GM12892 (cell line): ENCODE measurements around the gene ASIC4.

Experiments
- POLR2A ChIP-seq: IDR thresholded peaks from 2 replicates; pipeline ENCODE4 v1.6.1; 2011; ENCODE audit warnings: low read depth, low read length, control low read depth
- POLR2AphosphoS5 ChIP-seq: IDR thresholded peaks from 2 replicates; pipeline ENCODE4 v1.6.1; 2011; ENCODE audit warnings: low read depth, low read length, control low read depth

DNA sequence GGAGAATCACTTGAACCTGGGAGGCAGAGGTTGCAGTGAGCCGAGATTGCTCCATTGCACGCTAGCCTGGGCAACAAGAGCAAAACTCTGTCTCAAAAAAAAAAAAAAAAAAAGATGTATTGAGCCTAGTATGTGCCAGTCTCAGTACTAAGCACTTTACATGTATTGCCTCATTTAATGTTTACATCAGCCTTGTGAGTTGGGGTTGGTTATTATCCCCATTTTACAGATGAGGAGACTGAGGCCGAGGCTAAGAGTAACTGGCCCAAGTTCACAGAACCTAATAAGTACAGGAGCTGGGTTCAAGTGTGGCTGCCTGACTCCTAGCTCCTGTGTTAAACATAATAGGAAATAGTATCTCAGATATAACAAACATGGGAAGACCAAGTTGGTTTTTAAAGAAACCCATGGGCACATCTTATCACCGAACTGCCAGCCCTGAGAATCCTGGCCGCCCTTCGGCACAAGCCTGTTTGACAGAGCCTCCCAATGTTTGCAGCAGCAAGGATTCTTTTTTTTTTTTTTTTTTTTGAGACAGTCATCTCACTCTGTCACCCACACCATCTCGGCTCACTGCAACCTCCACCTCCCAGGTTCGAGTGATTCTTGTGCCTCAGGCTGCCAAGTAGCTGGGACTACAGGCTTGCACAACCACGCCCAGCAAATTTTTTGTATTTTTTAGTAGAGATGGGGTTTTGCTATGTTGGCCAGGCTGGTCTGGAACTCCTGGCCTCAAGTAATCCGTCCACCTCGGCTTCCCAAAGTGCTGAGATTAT lies 39.8 kb upstream of the ASIC4 start:
- TF ChIP-seq POLR2AphosphoS5: no peak
- no peak for TF ChIP-seq POLR2A
